22Rv1 (cell line): ENCODE data around the gene ZNF683.
"Not testable (repeated sequence)": the region's sequence is repeated elsewhere in the genome, so short reads cannot be mapped to it uniquely, and the experiment has no call there.

ENCODE experiments used
- H3K27ac ChIP-seq: fragments of 450-650 bp; 2 replicates; pipeline ENCODE4 v1.5.1; 2017
- CTCF ChIP-seq: fragments of 450-650 bp; IDR thresholded peaks from 2 replicates; pipeline ENCODE4 v1.5.1; 2017; ENCODE audit warnings: mild to moderate bottlenecking
- ZFX ChIP-seq: fragments of 450-650 bp; IDR thresholded peaks from 2 replicates; pipeline ENCODE4 v1.6.1; 2017; ENCODE audit warnings: antibody characterized with exemption, borderline replicate concordance

ZNF683 gene

DNA sequence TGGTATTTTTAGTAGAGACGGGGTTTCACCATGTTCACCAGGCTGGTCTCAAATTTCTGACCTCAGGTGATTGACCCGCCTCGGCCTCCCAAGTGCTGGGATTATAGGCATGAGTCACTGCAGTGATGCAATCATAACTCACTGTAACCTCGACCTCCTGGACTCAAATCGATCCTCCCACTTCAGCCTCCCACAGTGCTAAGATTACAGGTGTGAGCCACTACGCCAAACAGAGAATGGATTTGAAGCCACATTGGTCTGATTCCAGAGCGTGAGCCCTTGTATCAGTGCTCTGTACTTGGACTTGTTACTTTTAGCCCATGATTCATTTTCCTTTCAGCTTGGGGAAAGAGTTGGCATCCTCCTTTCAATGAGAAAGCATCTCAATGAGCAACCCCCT is 14.9 kb upstream of the ZNF683 start:
- no peak for TF ChIP-seq CTCF
- no peak for TF ChIP-seq ZFX

GRCh38 chr1:26385063-26385462 is 12.5 kb upstream of the ZNF683 start:
- H3K27ac ChIP-seq = not testable (repeated sequence)

More for the DNA sequence above, 14.9 kb upstream of the ZNF683 start:
- no peak overlapping the region for H3K27ac ChIP-seq

GRCh38 chr1:26384076-26384475 is 11.5 kb upstream of the ZNF683 start:
- TF ChIP-seq ZFX = no peak
- no peak for TF ChIP-seq CTCF
- H3K27ac ChIP-seq = no peak overlapping the region

DNA sequence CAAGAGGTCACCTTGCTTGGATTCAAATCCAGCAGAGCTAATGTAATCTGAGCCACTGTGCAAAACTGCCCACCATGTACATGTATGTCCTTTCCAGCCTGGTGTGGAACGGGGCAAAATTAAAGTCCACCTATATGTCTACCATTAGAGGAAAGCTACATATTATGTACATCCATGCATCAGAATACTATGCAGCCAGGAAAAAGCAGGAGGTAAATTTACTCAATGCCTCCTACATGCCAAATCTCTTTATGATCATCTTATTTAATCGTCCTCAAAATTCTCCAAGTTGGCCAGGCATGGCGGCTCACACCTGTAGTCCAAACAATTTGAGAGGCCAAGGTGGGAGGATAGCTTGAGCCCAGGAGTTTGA is 6.3 kb upstream of the ZNF683 start:
- TF ChIP-seq CTCF = no peak
- no peak for TF ChIP-seq ZFX

GRCh38 chr1:26378088-26378878 is 5.7 kb upstream of the ZNF683 start:
- TF ChIP-seq CTCF (no peak), ZFX (no peak)
- no peak overlapping the region for H3K27ac ChIP-seq

More for the DNA sequence above, 6.3 kb upstream of the ZNF683 start:
- H3K27ac ChIP-seq = no peak overlapping the region

DNA sequence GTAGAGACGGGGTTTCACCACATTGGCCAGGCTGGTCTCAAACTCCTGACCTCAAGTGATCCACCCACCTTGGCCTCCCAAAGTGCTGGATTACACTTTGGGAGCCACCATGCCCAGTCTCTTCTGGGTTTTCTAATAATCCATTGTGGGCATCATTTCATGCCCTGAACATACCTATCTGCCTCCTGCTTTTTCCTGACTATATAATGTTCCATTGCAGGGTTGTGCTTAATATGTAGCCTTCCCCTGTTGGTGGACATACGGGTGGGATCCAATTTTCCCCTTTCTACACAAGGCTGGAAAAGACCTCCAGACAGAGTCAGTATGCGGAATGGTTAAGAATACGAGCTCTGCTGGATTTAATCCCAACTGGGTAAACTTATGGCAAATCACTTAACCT is 3.5 kb upstream of the ZNF683 start:
- TF ChIP-seq ZFX (no peak), CTCF (no peak)
- H3K27ac ChIP-seq = no peak overlapping the region

DNA sequence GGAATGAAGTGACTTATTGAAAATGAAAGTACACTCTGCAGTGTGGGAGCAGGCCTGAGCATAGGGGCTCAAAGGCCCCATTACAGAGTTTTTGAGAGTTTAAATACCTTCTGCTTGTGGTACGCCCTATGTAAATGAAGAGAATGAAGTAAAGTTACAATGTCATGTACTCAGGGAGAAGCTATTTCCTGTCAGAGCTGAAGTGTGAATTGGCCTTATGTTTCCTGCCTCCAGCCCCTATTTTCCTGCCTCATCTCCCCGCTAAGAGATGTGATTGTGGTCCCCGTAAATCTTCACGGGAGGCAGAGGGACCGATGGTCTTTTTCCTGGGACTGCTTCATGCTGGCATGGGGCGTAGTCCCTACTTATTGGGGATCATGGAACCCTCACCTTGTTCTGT is 2.5 kb upstream of the ZNF683 start:
- H3K27ac ChIP-seq = no peak overlapping the region
- TF ChIP-seq CTCF (no peak), ZFX (no peak)

GRCh38 chr1:26374361-26374760 is 1.8 kb upstream of the ZNF683 start:
- H3K27ac ChIP-seq = not testable (repeated sequence)
